Transverse colon (tissue), 4 donors: ENCODE data around the gene AP1S1.

ENCODE experiments used
- POLR2AphosphoS5 ChIP-seq, 3 donors: sonication (generic); formaldehyde crosslinking; IDR thresholded peaks; one replicate each; pipeline ENCODE4 v1.6.1; 2016; ENCODE audit warnings: antibody characterized with exemption in 3 of 3
- TF ChIP-seq, protein P1 (sequence below), 5 experiments: fragments of 200-600 bp in 3 of 5; fragments of 450-650 bp in 2 of 5; sonication (generic) in 3 of 5; IDR thresholded peaks; 1 replicate in 2 of 5; 2 replicates in 3 of 5; pipeline ENCODE4 v1.5.1; 2016 to 2017; ENCODE audit warnings: antibody characterized with exemption in 5 of 5, inconsistent platforms in 3 of 5, mild to moderate bottlenecking in 2 of 5, moderate library complexity in 1 of 5

DNA sequence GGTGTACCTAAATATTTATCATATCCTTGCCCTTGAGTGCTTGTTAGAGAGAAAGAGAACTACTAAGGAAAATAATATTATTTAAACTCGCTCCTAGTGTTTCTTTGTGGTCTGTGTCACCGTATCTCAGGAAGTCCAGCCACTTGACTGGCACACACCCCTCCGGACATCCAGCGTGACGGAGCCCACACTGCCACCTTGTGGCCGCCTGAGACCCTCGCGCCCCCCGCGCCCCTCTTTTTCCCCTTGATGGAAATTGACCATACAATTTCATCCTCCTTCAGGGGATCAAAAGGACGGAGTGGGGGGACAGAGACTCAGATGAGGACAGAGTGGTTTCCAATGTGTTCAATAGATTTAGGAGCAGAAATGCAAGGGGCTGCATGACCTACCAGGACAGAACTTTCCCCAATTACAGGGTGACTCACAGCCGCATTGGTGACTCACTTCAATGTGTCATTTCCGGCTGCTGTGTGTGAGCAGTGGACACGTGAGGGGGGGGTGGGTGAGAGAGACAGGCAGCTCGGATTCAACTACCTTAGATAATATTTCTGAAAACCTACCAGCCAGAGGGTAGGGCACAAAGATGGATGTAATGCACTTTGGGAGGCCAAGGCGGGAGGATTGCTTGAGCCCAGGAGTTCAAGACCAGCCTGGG lies 15.9 kb upstream of the AP1S1 start:
- TF ChIP-seq, protein P1, sequence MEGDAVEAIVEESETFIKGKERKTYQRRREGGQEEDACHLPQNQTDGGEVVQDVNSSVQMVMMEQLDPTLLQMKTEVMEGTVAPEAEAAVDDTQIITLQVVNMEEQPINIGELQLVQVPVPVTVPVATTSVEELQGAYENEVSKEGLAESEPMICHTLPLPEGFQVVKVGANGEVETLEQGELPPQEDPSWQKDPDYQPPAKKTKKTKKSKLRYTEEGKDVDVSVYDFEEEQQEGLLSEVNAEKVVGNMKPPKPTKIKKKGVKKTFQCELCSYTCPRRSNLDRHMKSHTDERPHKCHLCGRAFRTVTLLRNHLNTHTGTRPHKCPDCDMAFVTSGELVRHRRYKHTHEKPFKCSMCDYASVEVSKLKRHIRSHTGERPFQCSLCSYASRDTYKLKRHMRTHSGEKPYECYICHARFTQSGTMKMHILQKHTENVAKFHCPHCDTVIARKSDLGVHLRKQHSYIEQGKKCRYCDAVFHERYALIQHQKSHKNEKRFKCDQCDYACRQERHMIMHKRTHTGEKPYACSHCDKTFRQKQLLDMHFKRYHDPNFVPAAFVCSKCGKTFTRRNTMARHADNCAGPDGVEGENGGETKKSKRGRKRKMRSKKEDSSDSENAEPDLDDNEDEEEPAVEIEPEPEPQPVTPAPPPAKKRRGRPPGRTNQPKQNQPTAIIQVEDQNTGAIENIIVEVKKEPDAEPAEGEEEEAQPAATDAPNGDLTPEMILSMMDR (IDR thresholded peaks at IDR 0.05): peak; percentile 69 to 92 (median 78)
- peak; percentile 47 to 70 (median 57) for TF ChIP-seq POLR2AphosphoS5 (IDR thresholded peaks at IDR 0.05)
